ENCODE results near the gene MED31.
A peak's percentile ranks its signal among the peaks of the same experiment; 100 is the strongest.
"Not testable (repeated sequence)": the region's sequence is repeated elsewhere in the genome, so short reads cannot be mapped to it uniquely, and the experiment has no call there.

MED31 gene

GRCh38 chr17:6651354-6651918 is at the start of gene MED31, which contains the start of gene C17orf100:
Gene MED31 (minus strand): TSS chr17:6651605. CDS start chr17:6651528, 77 bp downstream.
Gene C17orf100 (plus strand): TSS chr17:6651762. CDS start chr17:6651914, 152 bp downstream.
- peak; percentile 84 to 92 for DNase-seq

- DNase-seq: no peak
These were observed 49.5 kb upstream of the MED31 start for GRCh38 chr17:6700948-6701307.

DNA sequence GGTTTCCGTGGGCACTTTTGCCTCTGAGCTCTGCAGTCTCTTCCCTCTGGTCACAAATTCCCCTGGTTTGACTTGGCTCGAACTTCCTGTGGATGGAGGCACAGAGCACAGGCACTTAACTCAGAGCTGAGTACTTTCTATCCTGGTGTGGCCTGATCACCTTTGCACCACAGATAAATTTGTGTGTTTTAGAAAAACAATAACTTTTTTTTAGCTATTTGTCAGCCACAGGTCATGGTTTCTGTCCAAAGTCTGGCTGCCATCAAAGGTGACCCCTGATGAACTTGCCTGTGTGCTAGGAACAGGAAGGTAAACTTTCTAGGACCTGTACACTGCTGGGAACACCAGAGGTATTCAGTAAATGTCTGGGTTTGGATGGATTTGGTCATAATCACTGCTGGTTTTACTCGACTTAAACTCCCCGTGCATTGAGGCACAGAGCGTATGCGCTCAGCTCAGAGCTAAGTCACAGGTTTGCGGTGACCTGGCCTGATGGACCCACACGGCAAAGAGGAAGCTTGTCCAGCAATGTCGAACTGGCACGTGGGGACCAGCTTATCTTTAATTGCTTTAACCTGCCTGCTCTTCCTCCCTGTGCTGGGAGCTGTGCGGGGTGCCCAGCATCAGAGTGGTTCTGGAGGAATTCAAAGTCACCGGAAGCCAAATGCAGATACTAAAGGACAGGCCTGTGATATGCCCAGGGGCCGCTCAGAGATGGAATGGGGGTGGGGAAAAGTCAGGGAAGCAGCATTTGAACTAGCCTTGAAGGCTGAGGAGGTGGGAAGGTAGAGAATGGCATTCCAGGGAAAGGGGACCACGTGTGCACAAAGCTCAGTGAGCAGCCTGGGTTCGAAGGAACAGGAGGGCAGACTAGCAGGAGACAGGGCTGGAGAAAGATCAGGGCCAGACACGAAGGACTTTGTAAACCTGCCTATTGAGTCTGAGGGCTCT is 48.9 kb upstream of the MED31 start:
- DNase-seq: no peak

GRCh38 chr17:6698004-6698403 is 46.6 kb upstream of the MED31 start:
- DNase-seq: no peak

- no peak for DNase-seq
These were observed 45.5 kb upstream of the MED31 start for GRCh38 chr17:6696906-6697305.

- DNase-seq: no peak
These were observed 44.2 kb upstream of the MED31 start for GRCh38 chr17:6695565-6695964.

DNA sequence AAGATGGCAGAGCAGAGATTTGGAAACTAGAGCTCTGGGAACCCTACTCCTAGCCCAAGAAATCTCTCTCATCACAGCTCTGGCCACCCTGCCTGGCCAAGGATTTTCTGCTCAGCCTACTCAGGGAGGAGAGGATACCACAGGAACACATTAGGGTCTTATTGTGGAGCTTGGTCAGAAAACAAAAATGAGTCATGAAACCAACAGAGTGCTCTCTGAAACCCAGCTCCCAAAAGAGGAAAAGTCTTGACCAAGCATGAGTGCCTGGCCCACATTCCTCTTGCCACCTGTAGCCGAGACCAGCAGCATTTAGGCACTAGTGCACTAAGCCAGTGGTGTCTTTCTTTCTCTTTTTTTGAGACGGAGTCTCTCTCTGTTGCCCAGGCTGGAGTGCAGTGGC is 43.6 kb upstream of the MED31 start:
- no peak for DNase-seq

DNA sequence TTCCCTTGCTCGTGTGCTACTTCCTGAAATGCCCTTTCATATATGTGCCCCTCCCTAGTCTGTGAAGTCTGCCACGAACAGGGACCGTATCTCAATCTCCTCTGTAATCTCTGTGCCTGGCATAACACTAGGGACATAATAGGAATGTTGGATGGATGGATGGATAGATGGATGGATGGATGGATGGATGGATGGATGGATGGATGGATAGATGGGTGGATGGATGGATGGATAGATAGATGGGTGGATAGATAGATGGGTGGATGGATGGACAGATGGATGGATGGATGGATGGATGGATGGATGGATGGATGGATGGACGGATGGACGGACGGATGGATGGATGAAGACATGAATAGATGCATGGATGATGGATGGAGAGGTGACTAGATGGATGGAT is 40.6 kb upstream of the MED31 start:
- not testable (repeated sequence) for DNase-seq

GRCh38 chr17:6691546-6691945 is 40.1 kb upstream of the MED31 start:
- DNase-seq: no peak

DNA sequence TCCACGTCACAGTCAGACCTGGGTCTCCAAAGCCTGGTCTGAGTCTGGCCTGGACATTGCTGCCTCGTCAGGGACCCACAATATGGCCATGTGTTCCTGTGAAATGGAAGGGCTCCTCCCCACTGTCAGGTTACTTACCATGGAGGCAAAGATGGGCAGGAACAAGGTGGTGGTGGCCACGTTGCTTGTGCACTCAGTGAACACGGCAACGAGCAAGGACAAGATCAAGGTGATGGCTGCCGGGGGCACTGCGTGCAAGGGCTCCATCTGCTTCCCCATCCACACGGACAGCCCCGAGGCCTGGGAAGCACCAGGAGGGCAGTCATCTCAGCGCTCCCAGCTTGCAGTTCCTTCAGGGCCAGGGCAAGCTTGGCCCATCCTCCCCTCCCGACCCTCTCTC is 39.2 kb upstream of the MED31 start:
- no peak for DNase-seq

DNA sequence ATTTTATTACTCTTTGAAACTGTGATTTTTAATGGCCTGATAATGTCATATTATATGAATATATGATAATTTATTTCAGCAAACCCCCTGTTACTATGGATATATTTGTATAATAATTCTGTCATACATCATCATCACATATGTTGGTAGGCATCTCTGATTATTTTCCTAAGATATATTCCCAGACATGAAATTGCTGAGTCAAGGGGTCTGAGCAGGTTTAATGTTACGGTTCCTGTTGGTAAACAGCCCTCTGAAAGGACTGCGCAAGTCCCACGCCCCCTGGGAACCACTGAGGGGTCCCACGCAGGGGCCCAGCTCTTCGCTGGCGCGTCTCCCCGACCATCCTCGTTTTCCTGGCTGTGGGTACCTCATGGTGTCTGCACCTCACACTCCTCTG is 37.5 kb upstream of the MED31 start:
- no peak for DNase-seq

- DNase-seq: no peak
These were observed 34.6 kb upstream of the MED31 start for GRCh38 chr17:6686026-6686425.

DNA sequence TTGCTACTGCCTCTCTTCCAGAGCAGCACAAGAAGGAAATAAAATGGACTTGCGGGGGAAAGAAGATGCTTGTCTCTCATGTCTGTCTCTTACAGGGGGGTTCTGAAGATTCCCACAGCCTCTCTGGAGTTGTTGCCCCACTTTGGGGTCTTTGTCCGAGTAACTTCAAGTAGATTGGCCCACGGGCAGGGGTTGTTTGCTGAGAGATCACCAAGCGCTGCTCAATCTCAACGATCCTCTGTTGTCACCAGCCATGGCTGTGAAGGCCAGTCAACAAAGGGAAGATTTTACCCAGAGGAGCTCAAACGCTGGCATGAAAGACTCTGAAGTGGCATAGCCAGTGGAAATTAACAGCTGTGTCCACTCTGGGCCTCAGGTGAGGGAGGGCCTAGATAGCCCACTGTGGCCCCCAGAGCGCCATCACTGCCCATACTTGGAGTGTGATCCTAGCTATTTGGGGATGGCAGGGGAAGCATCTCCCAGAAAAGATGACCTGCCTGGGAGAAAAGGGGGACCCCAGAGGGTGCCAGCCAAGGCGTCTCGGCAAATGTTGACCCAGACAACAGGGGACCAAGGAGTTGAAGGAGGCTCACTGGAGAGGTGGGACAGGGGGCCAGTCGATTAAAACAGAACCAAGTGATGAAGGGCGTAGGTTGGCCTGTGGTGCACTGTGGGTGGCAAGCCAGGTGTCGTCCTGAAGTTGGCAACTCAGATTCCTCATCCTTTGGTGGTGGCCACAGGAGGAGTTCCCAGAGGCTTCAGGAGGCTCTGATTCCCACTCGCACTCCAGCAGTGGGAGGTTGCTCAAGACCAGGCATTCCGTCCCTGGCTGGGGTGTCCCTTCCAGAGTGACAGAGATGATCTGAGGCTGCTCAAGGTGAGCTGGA is 33.7 kb upstream of the MED31 start:
- no peak for DNase-seq

GRCh38 chr17:6684460-6684783 is 33.0 kb upstream of the MED31 start:
- DNase-seq: no peak

GRCh38 chr17:6683730-6684459 is 32.5 kb upstream of the MED31 start:
- no peak for DNase-seq

- DNase-seq: no peak
These were observed 31.8 kb upstream of the MED31 start for GRCh38 chr17:6683081-6683684.

GRCh38 chr17:6682339-6682738 is 30.9 kb upstream of the MED31 start:
- no peak for DNase-seq

DNA sequence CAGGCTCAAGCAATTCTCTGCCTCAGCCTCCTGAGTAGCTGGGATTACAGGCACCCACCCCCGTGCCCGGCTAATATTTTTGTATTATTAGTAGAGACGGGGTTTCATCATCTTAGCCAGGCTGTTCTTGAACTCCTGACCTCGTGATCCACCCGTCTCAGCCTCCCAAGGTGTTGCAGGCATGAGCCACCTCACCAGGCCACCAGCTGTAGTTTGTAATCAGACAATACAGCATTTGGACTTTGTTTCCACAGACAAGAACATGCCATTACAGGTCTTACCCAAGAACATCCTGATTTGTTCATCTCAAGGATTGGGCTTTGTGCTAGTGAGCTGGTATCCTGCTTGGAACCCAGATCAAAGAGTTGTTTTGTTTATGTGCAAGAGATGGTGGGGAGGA is 30.3 kb upstream of the MED31 start:
- DNase-seq: no peak

- DNase-seq: no peak
These were observed 29.8 kb upstream of the MED31 start for GRCh38 chr17:6681176-6681575.

DNA sequence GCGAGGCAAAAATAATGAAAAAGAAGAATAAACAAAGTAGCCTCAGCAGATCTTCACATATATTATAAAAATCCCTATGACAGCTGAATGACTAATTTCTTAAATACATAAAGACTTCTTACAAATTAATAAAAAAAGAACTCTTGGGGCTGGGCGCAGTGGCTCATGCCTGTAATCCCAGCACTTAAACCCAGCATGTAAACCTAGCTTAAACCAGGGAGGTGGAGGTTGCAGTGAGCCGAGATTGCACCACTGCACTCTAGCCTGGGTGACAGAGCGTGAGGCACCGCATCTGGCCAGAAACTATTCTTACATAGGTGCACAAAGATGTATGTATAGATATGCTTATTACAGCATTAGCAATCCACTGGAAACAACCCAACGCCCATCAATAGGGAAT is 27.8 kb upstream of the MED31 start:
- no peak for DNase-seq

- no peak for DNase-seq
These were observed 26.5 kb upstream of the MED31 start for GRCh38 chr17:6677946-6678345.

DNA sequence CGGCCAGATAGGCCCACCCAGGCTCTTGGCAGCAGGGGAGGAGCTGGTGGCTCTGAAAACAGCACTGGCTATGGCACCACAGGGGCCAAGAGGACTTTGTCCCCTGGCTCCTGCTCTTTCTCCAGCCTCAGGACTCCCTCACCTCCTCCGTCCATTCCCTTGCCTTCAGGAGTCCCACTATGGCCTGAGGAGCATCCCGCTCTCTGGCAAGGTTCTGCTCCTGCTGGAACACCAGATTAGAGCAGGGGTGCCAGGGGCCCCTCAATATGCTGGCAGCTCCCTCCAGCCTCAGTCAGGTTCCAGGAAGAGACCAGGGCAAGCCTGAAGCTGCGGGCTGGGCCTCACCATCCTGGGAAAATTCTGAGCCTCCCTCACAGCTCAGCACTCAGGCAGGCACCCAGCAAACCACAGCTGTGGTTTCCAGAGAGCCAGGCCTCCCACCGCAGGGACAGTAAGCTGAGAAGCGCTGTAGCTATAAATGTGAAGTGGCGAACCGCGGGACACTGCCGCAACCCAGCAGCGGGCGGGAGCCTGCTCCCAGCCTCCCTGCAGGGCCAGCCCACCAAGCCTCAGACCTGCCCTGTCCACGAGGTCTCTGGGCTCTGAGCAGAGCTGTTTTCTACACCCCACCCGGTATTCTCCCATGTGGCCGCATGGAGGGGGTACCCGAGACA is 25.9 kb upstream of the MED31 start:
- DNase-seq: no peak
